ENCODE data around the gene GSTT4. TPM values are rescaled to one million over a fixed set of nuclear protein-coding genes. Genes with fewer than 3 reads are reported as not detected.
"Not testable (repeated sequence)": the region's sequence is repeated elsewhere in the genome, so short reads cannot be mapped to it uniquely, and the experiment has no call there.

Gene GSTT4
- total RNA-seq, 4 donors from 2014 or later: not detected

DNA sequence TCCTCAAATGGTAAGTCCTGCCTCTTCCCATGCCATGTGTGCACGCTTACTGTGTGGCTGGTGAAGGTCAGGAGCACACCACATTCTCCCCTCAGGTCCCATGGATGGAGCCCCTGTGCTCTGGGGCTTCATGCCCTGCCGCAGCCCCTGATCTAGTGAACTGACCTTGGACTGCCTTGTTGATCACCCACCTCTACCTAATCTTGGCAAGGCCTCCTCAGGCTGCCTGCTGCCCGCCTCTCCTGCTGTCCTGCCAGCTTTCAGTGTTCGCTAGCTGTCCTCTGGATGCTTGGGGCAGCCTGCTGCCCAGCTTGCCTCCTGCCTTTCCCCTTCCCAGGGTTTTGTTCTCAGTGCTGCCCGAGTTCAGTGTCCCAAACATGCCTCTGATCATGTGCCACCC is 44.0 kb upstream of the GSTT4 start:
- 90% methylated on average over 5 of the region's 5 CpGs for WGBS
- Histone ChIP-seq H3K27me3 (no peaks in the 10 kb centered on the region), H3K27ac (no peak overlapping the region), H3K9me3 (no peaks in the 10 kb centered on the region), H3K36me3 (peaks cover 59% of the 10 kb centered on the region), H3K4me3 (no peak overlapping the region), H3K4me1 (no peaks in the 10 kb centered on the region)
- no peak for TF ChIP-seq POLR2AphosphoS5 (IDR thresholded peaks at IDR 0.05)
- TF ChIP-seq, protein P1, sequence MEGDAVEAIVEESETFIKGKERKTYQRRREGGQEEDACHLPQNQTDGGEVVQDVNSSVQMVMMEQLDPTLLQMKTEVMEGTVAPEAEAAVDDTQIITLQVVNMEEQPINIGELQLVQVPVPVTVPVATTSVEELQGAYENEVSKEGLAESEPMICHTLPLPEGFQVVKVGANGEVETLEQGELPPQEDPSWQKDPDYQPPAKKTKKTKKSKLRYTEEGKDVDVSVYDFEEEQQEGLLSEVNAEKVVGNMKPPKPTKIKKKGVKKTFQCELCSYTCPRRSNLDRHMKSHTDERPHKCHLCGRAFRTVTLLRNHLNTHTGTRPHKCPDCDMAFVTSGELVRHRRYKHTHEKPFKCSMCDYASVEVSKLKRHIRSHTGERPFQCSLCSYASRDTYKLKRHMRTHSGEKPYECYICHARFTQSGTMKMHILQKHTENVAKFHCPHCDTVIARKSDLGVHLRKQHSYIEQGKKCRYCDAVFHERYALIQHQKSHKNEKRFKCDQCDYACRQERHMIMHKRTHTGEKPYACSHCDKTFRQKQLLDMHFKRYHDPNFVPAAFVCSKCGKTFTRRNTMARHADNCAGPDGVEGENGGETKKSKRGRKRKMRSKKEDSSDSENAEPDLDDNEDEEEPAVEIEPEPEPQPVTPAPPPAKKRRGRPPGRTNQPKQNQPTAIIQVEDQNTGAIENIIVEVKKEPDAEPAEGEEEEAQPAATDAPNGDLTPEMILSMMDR (IDR thresholded peaks at IDR 0.05): no peak
- TF ChIP-seq EP300 (IDR thresholded peaks at IDR 0.05): no peak
- no peak for TF ChIP-seq POLR2A (IDR thresholded peaks at IDR 0.05)
- no peak for DNase-seq (ENCODE audit: low spot score in 2 of 2)

DNA sequence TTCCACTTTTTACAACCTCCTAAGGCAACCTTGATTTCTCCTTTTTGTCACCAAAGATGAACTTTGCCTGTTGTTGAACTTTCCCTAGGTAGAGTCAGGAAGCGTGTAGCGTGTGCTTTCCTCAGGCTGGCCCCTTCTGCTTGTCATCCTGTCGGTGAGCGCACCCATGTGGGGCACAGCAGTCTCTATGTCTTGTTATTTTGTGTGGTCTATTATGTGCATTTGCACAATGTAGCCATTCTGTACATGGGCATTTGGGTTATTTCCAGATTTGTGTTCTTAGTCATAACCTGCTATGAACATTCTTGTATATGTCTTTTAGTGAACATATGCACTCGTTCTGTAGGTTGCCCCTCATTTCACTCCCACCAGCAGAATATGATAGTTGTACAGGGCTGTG is 40.8 kb upstream of the GSTT4 start:
- no peaks in the 10 kb centered on the region for H3K27me3 ChIP-seq
- peaks cover 11% of the 10 kb centered on the region for H3K4me1 ChIP-seq
- no peak overlapping the region for H3K27ac ChIP-seq
- no peak overlapping the region for H3K4me3 ChIP-seq
- TF ChIP-seq EP300 (IDR thresholded peaks at IDR 0.05) (no peak), POLR2AphosphoS5 (IDR thresholded peaks at IDR 0.05) (no peak), POLR2A (IDR thresholded peaks at IDR 0.05) (no peak)
- TF ChIP-seq, protein P1 (IDR thresholded peaks at IDR 0.05): no peak
- peak in 1 of 2 donors; percentile 14 for DNase-seq (ENCODE audit: low spot score in 2 of 2)
- peaks cover 63% of the 10 kb centered on the region for H3K36me3 ChIP-seq
- H3K9me3 ChIP-seq: no peaks in the 10 kb centered on the region
- WGBS: 88% methylated on average over 5 of the region's 5 CpGs

- H3K4me3 ChIP-seq: no peak overlapping the region
- no peak for TF ChIP-seq POLR2AphosphoS5 (IDR thresholded peaks at IDR 0.05)
- no peak for TF ChIP-seq EP300 (IDR thresholded peaks at IDR 0.05)
- TF ChIP-seq, protein P1 (IDR thresholded peaks at IDR 0.05): no peak
- no peak for TF ChIP-seq POLR2A (IDR thresholded peaks at IDR 0.05)
- H3K4me1 ChIP-seq: peaks cover 13% of the 10 kb centered on the region
- WGBS: 85% methylated on average over 4 of the region's 4 CpGs
- peaks cover 54% of the 10 kb centered on the region for H3K36me3 ChIP-seq
- no peaks in the 10 kb centered on the region for H3K27me3 ChIP-seq
- no peaks in the 10 kb centered on the region for H3K9me3 ChIP-seq
- peak overlapping the region; percentile 26 for H3K27ac ChIP-seq
- peak in 1 of 2 donors; percentile 46 for DNase-seq (ENCODE audit: low spot score in 2 of 2)
Measured at GRCh38 chr22:24043958-24044357, 38.7 kb upstream of the GSTT4 start.

DNA sequence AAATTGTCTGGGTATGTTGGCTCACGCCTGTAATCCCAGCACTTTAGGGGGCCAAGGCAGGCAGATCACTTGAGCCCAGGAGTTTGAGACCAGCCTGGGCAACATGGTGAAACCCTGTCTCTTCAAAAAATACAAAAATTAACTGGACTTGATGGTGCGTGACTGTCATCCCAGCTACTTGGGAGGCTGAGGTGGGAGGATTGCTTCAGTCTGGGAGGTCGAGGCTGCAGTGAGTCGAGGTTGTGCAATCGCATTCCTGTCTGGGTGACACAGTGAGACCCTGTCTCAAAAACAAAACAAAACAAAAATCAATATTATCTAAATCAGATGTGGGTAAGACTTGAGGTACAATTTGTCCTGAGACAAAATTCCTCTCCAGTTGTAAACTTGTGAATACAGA is 38.2 kb upstream of the GSTT4 start:
- Histone ChIP-seq H3K4me1 (peaks cover 18% of the 10 kb centered on the region), H3K36me3 (peaks cover 54% of the 10 kb centered on the region), H3K27ac (peak overlapping the region; percentile 56)
- not testable (repeated sequence) for H3K27me3 ChIP-seq, H3K4me3 ChIP-seq, H3K9me3 ChIP-seq
- DNase-seq (ENCODE audit: low spot score in 2 of 2): peak in 1 of 2 donors; percentile 44
- WGBS: 87% methylated on average over 5 of the region's 5 CpGs

DNA sequence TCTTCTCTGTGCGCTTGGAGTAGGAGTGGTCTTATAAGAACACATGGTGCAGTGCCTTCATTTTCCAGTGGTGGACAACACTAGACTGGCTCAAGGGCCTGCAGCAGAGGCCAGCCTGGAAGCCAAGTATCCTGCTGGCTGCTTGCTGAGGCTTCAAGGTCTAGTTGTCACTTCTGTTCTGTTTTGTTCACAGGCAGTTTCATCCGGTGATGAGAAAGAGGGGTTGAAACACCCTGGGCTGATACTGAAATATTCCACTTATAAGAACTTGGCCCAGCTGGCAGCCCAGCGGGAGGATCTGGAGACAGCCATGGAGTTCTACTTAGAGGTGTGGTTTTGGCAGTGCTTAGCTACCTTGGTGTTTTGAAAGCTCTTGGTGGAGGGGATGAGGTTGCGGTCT is 35.7 kb upstream of the GSTT4 start:
- Histone ChIP-seq H3K36me3 (peaks cover 56% of the 10 kb centered on the region), H3K27ac (no peak overlapping the region), H3K4me1 (peaks cover 29% of the 10 kb centered on the region), H3K9me3 (no peaks in the 10 kb centered on the region), H3K4me3 (no peak overlapping the region), H3K27me3 (no peaks in the 10 kb centered on the region)
- WGBS: 62% methylated on average over 4 of the region's 4 CpGs
- TF ChIP-seq POLR2AphosphoS5 (IDR thresholded peaks at IDR 0.05) (no peak), POLR2A (IDR thresholded peaks at IDR 0.05) (no peak), EP300 (IDR thresholded peaks at IDR 0.05) (no peak)
- TF ChIP-seq, protein P1 (IDR thresholded peaks at IDR 0.05): no peak
- peak in 1 of 2 donors; percentile 8 for DNase-seq (ENCODE audit: low spot score in 2 of 2)

- no peaks in the 10 kb centered on the region for H3K9me3 ChIP-seq
- DNase-seq (ENCODE audit: low spot score in 2 of 2): no peak
- peaks cover 43% of the 10 kb centered on the region for H3K36me3 ChIP-seq
- peaks cover 29% of the 10 kb centered on the region for H3K4me1 ChIP-seq
- H3K27ac ChIP-seq: no peak overlapping the region
- TF ChIP-seq POLR2A (IDR thresholded peaks at IDR 0.05): no peak
- TF ChIP-seq POLR2AphosphoS5 (IDR thresholded peaks at IDR 0.05): no peak
- TF ChIP-seq, protein P1 (IDR thresholded peaks at IDR 0.05): no peak
- no peak for TF ChIP-seq EP300 (IDR thresholded peaks at IDR 0.05)
- 48% methylated on average over 6 of the region's 6 CpGs for WGBS
- H3K4me3 ChIP-seq: no peak overlapping the region
- H3K27me3 ChIP-seq: no peaks in the 10 kb centered on the region
Measured at GRCh38 chr22:24039046-24039445, 33.8 kb upstream of the GSTT4 start.

Measured in suprapubic skin (tissue), 4 donors.